DOHH2 (cell line): ENCODE data around the gene RRAGA.

Source experiments
- CTCF ChIP-seq: fragments of 200-600 bp; sonication (generic); IDR thresholded peaks from one replicate; pipeline ENCODE4 v1.5.1; 2014; ENCODE audit warnings: antibody characterized with exemption, mild to moderate bottlenecking, low read depth, low read length; ENCODE audit not compliant: poor library complexity, severe bottlenecking
- EZH2phosphoT487 ChIP-seq: fragments of 200-600 bp; sonication (generic); IDR thresholded peaks from 2 replicates; pipeline ENCODE4 v1.6.1; 2017; ENCODE audit warnings: borderline replicate concordance, mild to moderate bottlenecking, antibody characterized with exemption, low read length, moderate library complexity, mixed read lengths

DNA sequence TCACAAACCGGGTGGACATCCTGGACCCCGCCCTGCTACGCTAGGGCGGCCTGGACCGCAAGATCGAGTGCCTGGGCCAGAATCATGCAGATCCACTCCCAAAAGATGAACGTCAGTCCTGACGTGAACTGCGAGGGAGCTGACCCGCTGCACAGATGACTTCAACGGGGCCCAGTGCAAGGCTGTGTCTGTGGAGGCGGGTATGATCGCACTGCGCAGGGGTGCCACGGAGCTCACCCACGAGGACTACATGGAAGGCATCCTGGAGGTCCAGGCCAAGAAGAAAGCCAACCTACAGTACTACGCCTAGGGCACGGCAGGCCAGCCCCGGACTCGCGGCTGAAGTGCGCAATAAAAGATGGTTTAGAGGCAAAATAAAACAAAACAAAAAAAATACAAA, 21.4 kb upstream of the RRAGA start:
- TF ChIP-seq CTCF (no peak), EZH2phosphoT487 (no peak)
